HT1080 (cell line): ENCODE results near the gene IGSF23. TPM values are rescaled to one million over a fixed set of nuclear protein-coding genes. Genes with fewer than 3 reads are reported as not detected.
"Not testable (repeated sequence)": the region's sequence is repeated elsewhere in the genome, so short reads cannot be mapped to it uniquely, and the experiment has no call there.

Source experiments
- DNase-seq: peaks from one replicate; pipeline ENCODE4 v3.0.0-alpha.2; 2015; ENCODE audit warnings: low read depth
- total RNA-seq: library from RNA; depleted of rRNA; stranded (reverse); fragments of >200 nt; shearing (Covaris generic); gene quantifications from 2 replicates; pipeline ENCODE4 v1.2.3, GENCODE V29; 2014

IGSF23 gene
- total RNA-seq, 1 experiment from 2014 or later: not detected

GRCh38 chr19:44587963-44588770, 25.2 kb upstream of the IGSF23 start:
- DNase-seq: peak; percentile 91

- no peak for DNase-seq
Observed at GRCh38 chr19:44588771-44589112, 24.6 kb upstream of the IGSF23 start.

GRCh38 chr19:44590245-44591059, 22.9 kb upstream of the IGSF23 start:
- DNase-seq: no peak

GRCh38 chr19:44591340-44591993, 21.9 kb upstream of the IGSF23 start:
- not testable (repeated sequence) for DNase-seq

GRCh38 chr19:44592451-44592890, 20.9 kb upstream of the IGSF23 start:
- DNase-seq: no peak

- no peak for DNase-seq
Observed at GRCh38 chr19:44593294-44593693, 20.1 kb upstream of the IGSF23 start.

GRCh38 chr19:44593866-44594266, 19.5 kb upstream of the IGSF23 start:
- not testable (repeated sequence) for DNase-seq

GRCh38 chr19:44596428-44597130, 16.8 kb upstream of the IGSF23 start:
- no peak for DNase-seq

GRCh38 chr19:44597131-44597491, 16.3 kb upstream of the IGSF23 start:
- DNase-seq: no peak

- DNase-seq: no peak
Observed at GRCh38 chr19:44598355-44598754, 15.0 kb upstream of the IGSF23 start.

- DNase-seq: no peak
Observed at GRCh38 chr19:44598880-44599279, 14.5 kb upstream of the IGSF23 start.

GRCh38 chr19:44600466-44600865, 12.9 kb upstream of the IGSF23 start:
- no peak for DNase-seq

GRCh38 chr19:44602081-44602480, 11.3 kb upstream of the IGSF23 start:
- DNase-seq: no peak

GRCh38 chr19:44603201-44603945, 10.0 kb upstream of the IGSF23 start:
- DNase-seq: peak; percentile 79

- DNase-seq: no peak
Observed at GRCh38 chr19:44604241-44604640, 9.1 kb upstream of the IGSF23 start.

GRCh38 chr19:44605547-44605946, 7.8 kb upstream of the IGSF23 start:
- DNase-seq: no peak

GRCh38 chr19:44607049-44607448, 6.3 kb upstream of the IGSF23 start:
- DNase-seq: peak; percentile 94

GRCh38 chr19:44607917-44608316, 5.4 kb upstream of the IGSF23 start:
- no peak for DNase-seq

- DNase-seq: no peak
Observed at GRCh38 chr19:44608391-44608821, 5.0 kb upstream of the IGSF23 start.

- no peak for DNase-seq
Observed at GRCh38 chr19:44609219-44609618, 4.1 kb upstream of the IGSF23 start.

- not testable (repeated sequence) for DNase-seq
Observed at GRCh38 chr19:44610497-44610896, 2.9 kb upstream of the IGSF23 start.
